ENCODE measurements around the gene LRRC37A. TPM values are rescaled to one million over a fixed set of nuclear protein-coding genes. Genes with fewer than 3 reads are reported as not detected.
"Not testable (repeated sequence)": the region's sequence is repeated elsewhere in the genome, so short reads cannot be mapped to it uniquely, and the experiment has no call there.

LRRC37A gene
- 10 to 100 TPM in 1 of 4 donors, 1 to 10 TPM in 2, not detected in 1; 1.0 to 14.4 (median 1.8) TPM for total RNA-seq

- H3K9me3 ChIP-seq; H3K4me1 ChIP-seq; H3K27ac ChIP-seq; H3K4me3 ChIP-seq; H3K36me3 ChIP-seq; DNase-seq; H3K27me3 ChIP-seq; intact Hi-C loops (cut with DNase I; ENCODE audit: low total_unique reads): not testable (repeated sequence)
These were observed at the start of gene LRRC37A for GRCh38 chr17:46294831-46295230. LRRC37A (plus strand) TSS chr17:46295131; CDS start chr17:46295134, 3 bp downstream.

DNA sequence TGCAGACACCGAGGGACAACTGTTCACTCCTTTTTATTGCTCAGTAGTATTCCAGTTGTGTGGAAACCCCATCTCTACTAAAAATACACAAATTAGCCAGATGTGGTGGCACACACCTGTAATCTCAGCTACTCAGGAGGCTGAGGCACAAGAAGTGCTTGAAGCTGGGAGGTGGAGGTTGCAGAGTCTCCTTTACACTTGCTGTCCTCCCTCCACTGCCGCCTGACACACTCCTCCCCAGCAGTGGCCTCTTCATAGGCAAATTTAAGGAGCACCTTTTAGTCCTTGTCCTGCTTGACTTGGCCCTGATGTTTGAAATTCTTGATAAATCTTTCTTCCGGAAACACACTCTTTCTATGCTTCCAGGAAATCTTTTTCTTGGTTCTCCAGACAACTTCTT, 45.8 kb upstream of the LRRC37A start:
- H3K9me3 ChIP-seq; H3K27ac ChIP-seq; H3K4me3 ChIP-seq; DNase-seq; H3K36me3 ChIP-seq; H3K27me3 ChIP-seq; H3K4me1 ChIP-seq; intact Hi-C loops (cut with DNase I; ENCODE audit: low total_unique reads): not testable (repeated sequence)

DNA sequence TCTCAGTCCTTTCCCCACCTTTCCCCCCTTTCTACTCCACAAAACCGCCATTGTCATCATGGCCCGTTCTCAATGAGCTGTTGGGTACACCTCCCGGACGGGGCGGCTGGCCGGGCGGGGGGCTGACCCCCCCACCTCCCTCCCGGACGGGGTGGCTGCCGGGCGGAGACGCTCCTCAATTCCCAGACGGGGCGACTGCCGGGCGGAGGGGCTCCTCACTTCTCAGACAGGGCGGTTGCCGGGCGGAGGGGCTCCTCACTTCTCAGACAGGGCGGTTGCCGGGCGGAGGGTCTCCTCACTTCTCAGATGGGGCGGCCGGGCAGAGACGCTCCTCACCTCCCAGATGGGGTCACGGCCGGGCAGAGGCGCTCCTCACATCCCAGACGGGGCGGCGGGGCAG, 42.1 kb upstream of the LRRC37A start:
- H3K4me1 ChIP-seq; H3K27ac ChIP-seq; H3K4me3 ChIP-seq; H3K27me3 ChIP-seq; H3K9me3 ChIP-seq; DNase-seq; intact Hi-C loops (cut with DNase I; ENCODE audit: low total_unique reads); H3K36me3 ChIP-seq: not testable (repeated sequence)

- intact Hi-C loops (cut with DNase I; ENCODE audit: low total_unique reads); H3K4me3 ChIP-seq; H3K27me3 ChIP-seq; H3K36me3 ChIP-seq; H3K4me1 ChIP-seq; H3K9me3 ChIP-seq; H3K27ac ChIP-seq: not testable (repeated sequence)
- peak in 1 of 2 donors; percentile 49 for DNase-seq
- peak in 3 of 4 experiments; percentile 21 to 29 (median 25) for TF ChIP-seq CTCF (IDR thresholded peaks at IDR 0.05)
These were observed 41.2 kb upstream of the LRRC37A start for GRCh38 chr17:46253722-46254121.

GRCh38 chr17:46254215-46254614, 40.7 kb upstream of the LRRC37A start:
- DNase-seq; H3K27me3 ChIP-seq; H3K4me3 ChIP-seq; intact Hi-C loops (cut with DNase I; ENCODE audit: low total_unique reads); H3K9me3 ChIP-seq; H3K4me1 ChIP-seq; H3K36me3 ChIP-seq; H3K27ac ChIP-seq: not testable (repeated sequence)

- DNase-seq; H3K27ac ChIP-seq; H3K36me3 ChIP-seq; H3K9me3 ChIP-seq; H3K27me3 ChIP-seq; H3K4me1 ChIP-seq; intact Hi-C loops (cut with DNase I; ENCODE audit: low total_unique reads); H3K4me3 ChIP-seq: not testable (repeated sequence)
These were observed 38.6 kb upstream of the LRRC37A start for GRCh38 chr17:46256369-46256768.

- H3K4me3 ChIP-seq, result peak overlapping the region in 1 of 2 donors; percentile 27
- H3K36me3 ChIP-seq; H3K9me3 ChIP-seq; H3K27me3 ChIP-seq; intact Hi-C loops (cut with DNase I; ENCODE audit: low total_unique reads); DNase-seq; H3K27ac ChIP-seq; H3K4me1 ChIP-seq: not testable (repeated sequence)
- TF ChIP-seq CTCF (IDR thresholded peaks at IDR 0.05), result peak in 1 of 4 experiments; percentile 15
These were observed 34.9 kb upstream of the LRRC37A start for GRCh38 chr17:46259845-46260661.

DNA sequence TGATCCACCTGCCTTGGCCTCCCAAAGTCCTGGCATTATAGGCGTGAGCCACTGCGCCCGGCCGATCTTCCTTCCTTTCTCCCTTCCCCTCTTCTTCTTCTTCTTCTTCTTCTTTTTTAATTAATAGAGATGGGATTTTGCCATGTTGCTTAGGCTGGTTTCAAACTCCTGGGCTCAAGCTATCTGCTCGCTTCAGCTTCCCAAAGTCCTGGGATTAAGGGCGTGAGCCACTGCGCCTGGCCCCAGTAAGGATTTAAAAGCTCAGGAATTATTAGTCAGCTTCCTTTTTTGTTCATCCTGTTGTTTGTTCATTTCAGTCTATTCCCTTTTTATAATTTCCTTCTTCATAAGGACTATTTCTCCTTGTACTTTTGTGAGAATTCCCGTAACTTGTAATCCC, 32.7 kb upstream of the LRRC37A start:
- no peaks in the 10 kb centered on the region for H3K9me3 ChIP-seq
- no peaks in the 10 kb centered on the region for H3K27me3 ChIP-seq
- intact Hi-C loops (cut with DNase I; ENCODE audit: low total_unique reads), result no loop called here
- no peak overlapping the region for H3K27ac ChIP-seq
- TF ChIP-seq CTCF (IDR thresholded peaks at IDR 0.05), result no peak
- TF ChIP-seq POLR2A (IDR thresholded peaks at IDR 0.05), result no peak
- H3K4me1 ChIP-seq, result no peaks in the 10 kb centered on the region
- DNase-seq, result no peak
- H3K4me3 ChIP-seq, result no peak overlapping the region
- H3K36me3 ChIP-seq, result no peaks in the 10 kb centered on the region
